HL-60 (cell line): Measurements from ENCODE around the gene AFP.

ENCODE experiments used
- DNase-seq, 2 experiments: peaks; one replicate each; pipeline ENCODE4 v3.0.0-alpha.2; 2010 to 2020; ENCODE audit warnings: low read depth in 1 of 2, low spot score in 1 of 2
- H3K27ac ChIP-seq: fragments of 250-450 bp; sonication (Bioruptor Pico); replicated peaks from 2 replicates; pipeline ENCODE4 v1.5.1; 2020; ENCODE audit warnings: mild to moderate bottlenecking, moderate library complexity
- H3K27me3 ChIP-seq: fragments of 250-450 bp; sonication (Bioruptor Pico); 2 replicates; pipeline ENCODE4 v1.5.1; 2021; ENCODE audit warnings: mild to moderate bottlenecking, moderate library complexity; ENCODE audit not compliant: insufficient read depth, poor library complexity, severe bottlenecking
- H3K4me3 ChIP-seq: replicated peaks from 2 replicates; pipeline ENCODE4 v1.5.1; 2011; ENCODE audit warnings: mild to moderate bottlenecking, control low read depth, low read length; ENCODE audit not compliant: insufficient read depth
- CTCF ChIP-seq: IDR thresholded peaks from one replicate; pipeline ENCODE4 v1.5.1; 2011; ENCODE audit warnings: low read length, control low read depth, inconsistent platforms; ENCODE audit not compliant: insufficient read depth
- GABPA ChIP-seq: IDR thresholded peaks from 2 replicates; pipeline ENCODE4 v1.6.1; 2012; ENCODE audit warnings: low read depth
- POLR2AphosphoS5 ChIP-seq: IDR thresholded peaks from 2 replicates; pipeline ENCODE4 v1.6.1; 2012; ENCODE audit warnings: low read depth
- REST ChIP-seq: IDR thresholded peaks from 2 replicates; pipeline ENCODE4 v1.6.1; 2012; ENCODE audit warnings: low read depth; ENCODE audit not compliant: insufficient replicate concordance
- SPI1 ChIP-seq: IDR thresholded peaks from 2 replicates; pipeline ENCODE4 v1.6.1; 2012; ENCODE audit warnings: low read depth, mild to moderate bottlenecking, borderline replicate concordance

Gene AFP

GRCh38 chr4:73437558-73437956 lies 1.5 kb downstream of the AFP start:
- TF ChIP-seq REST (no peak), CTCF (no peak), SPI1 (no peak), GABPA (no peak), POLR2AphosphoS5 (no peak)
- H3K27me3 ChIP-seq: peaks cover 7% of the 10 kb centered on the region
- no peak overlapping the region for H3K27ac ChIP-seq
- DNase-seq: no peak
- H3K4me3 ChIP-seq: no peak overlapping the region

GRCh38 chr4:73438048-73438447 lies 2.0 kb downstream of the AFP start:
- DNase-seq: no peak
- no peak overlapping the region for H3K27ac ChIP-seq
- TF ChIP-seq GABPA: no peak
- peaks cover 7% of the 10 kb centered on the region for H3K27me3 ChIP-seq
- no peak overlapping the region for H3K4me3 ChIP-seq

GRCh38 chr4:73438582-73439215 lies 2.7 kb downstream of the AFP start:
- H3K27me3 ChIP-seq: peaks cover 9% of the 10 kb centered on the region
- TF ChIP-seq REST: no peak
- no peak for TF ChIP-seq CTCF
- no peak for TF ChIP-seq GABPA
- TF ChIP-seq POLR2AphosphoS5: no peak
- TF ChIP-seq SPI1: no peak
- H3K4me3 ChIP-seq: no peak overlapping the region
- DNase-seq: no peak
- H3K27ac ChIP-seq: no peak overlapping the region

- TF ChIP-seq CTCF (no peak), REST (no peak), POLR2AphosphoS5 (no peak)
- no peak overlapping the region for H3K27ac ChIP-seq
- DNase-seq: no peak
Observed at GRCh38 chr4:73439445-73439844, 3.4 kb downstream of the AFP start.

More at GRCh38 chr4:73439445-73439844, 3.4 kb downstream of the AFP start:
- Histone ChIP-seq H3K27me3 (peaks cover 9% of the 10 kb centered on the region), H3K4me3 (no peak overlapping the region)
